Kidney (tissue), 14 donors: ENCODE measurements around the gene NCOA1. TPM values are rescaled to one million over a fixed set of nuclear protein-coding genes. Genes with fewer than 3 reads are reported as not detected.

Source experiments
- DNase-seq, 5 donors: peaks; one replicate each; pipeline ENCODE4 v3.0.0-alpha.2; 2013 to 2020
- FAIRE-seq: peaks from 2 replicates; lab custom pipeline; 2012; peaks lifted over from hg19 to GRCh38; lab: Jason Lieb, UNC
- H3K27ac ChIP-seq, 2 donors: one replicate each; pipeline ENCODE4 v1.7.0; 2013; ENCODE audit warnings: low read depth in 2 of 2, low read length in 2 of 2, inconsistent platforms in 1 of 2
- H3K27me3 ChIP-seq: one replicate; pipeline ENCODE4 v1.7.1; 2013; ENCODE audit warnings: low read length, inconsistent platforms; ENCODE audit not compliant: control insufficient read depth, insufficient read depth
- H3K36me3 ChIP-seq, 3 donors: one replicate each; pipeline versions ENCODE4 v1.7.0 to v1.7.1; 2013; ENCODE audit warnings: low read length in 3 of 3, control low read depth in 1 of 3, inconsistent platforms in 1 of 3; ENCODE audit not compliant: insufficient read depth in 3 of 3, control insufficient read depth in 2 of 3
- H3K4me1 ChIP-seq, 3 donors: one replicate each; pipeline versions ENCODE4 v1.7.0 to v1.7.1; 2013; ENCODE audit warnings: low read length in 3 of 3, inconsistent platforms in 1 of 3, low read depth in 1 of 3; ENCODE audit not compliant: control insufficient read depth in 2 of 3, insufficient read depth in 2 of 3
- H3K4me3 ChIP-seq, 3 donors: one replicate each; pipeline versions ENCODE4 v1.7.0 to v1.8.1; 2013; ENCODE audit warnings: low read length in 3 of 3, control low read depth in 1 of 3, inconsistent platforms in 1 of 3
- H3K9ac ChIP-seq, 3 donors: one replicate each; pipeline versions ENCODE4 v1.7.0 to v1.7.1; 2013; ENCODE audit warnings: low read length in 3 of 3, control low read depth in 1 of 3, inconsistent platforms in 1 of 3
- H3K9me3 ChIP-seq, 3 donors: one replicate each; pipeline versions ENCODE4 v1.7.0 to v1.7.1; 2013; ENCODE audit warnings: low read length in 3 of 3, control low read depth in 1 of 3, inconsistent platforms in 1 of 3; ENCODE audit not compliant: control insufficient read depth in 2 of 3, insufficient read depth in 1 of 3
- CTCF ChIP-seq: IDR thresholded peaks from 3 replicates; pipeline ENCODE4 v1.5.1; 2012; ENCODE audit warnings: mild to moderate bottlenecking, moderate library complexity, borderline replicate concordance; ENCODE audit not compliant: insufficient read depth; ENCODE audit errors: extremely low read depth
- intact Hi-C: fragments of 100-400 bp; cut with DNase I; formaldehyde crosslinking; loops from one replicate; pipeline ENCODE4 v1.11.1; 2022
- polyA plus RNA-seq: library from polyadenylated mRNA; stranded (reverse); fragments of 350-450 nt; fragmentation: Illumina TruSeq; extraction: RNeasy Lipid Tissue Mini Kit (QIAGEN cat#74804); gene quantifications from one replicate; pipeline ENCODE4 v1.2.3, GENCODE V29; 2014; ENCODE audit warnings: low read depth, low replicate concordance; ENCODE audit not compliant: insufficient read depth
- total RNA-seq: library from RNA; stranded (reverse); fragmentation: NEBNext Ultra II Directional; extraction: Animal tissue kit (Norgen Biotek cat#: 25700); gene quantifications from one replicate; pipeline ENCODE4 v1.2.1, GENCODE V29; 2021
- donor health status: control.
- donor health status: control.
- donor health status: control.
- donor health status: control.
- donor health status: control.
- donor health status: DM: yes; HTN: yes; CAD: no.
- donor health status: Normal renal cell carcinoma (clear cell type).

NCOA1 gene
- total and polyA plus RNA-seq, 2 donors from 2014 or later: 11.6 to 41.5 TPM

DNA sequence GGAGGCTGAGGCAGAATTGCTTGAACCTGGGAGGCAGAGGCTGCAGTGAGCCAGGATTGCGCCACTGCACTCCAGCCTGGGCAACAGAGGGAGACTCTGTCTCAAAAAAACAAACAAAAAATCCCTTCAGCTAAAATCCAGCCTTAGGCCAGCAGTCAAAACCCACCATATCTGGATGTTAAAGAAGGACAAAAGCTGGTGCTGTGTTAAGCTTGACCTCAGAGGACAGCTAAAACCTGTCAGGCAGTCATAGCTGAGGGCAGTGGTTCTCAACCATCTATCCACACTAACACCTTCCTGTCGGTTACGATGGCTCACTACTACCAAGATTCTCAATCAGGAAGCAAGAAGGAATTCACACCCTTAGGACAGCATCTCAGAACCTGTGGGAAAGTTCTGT lies 292.6 kb downstream of the NCOA1 start:
- Histone ChIP-seq H3K36me3 (no peaks in the 10 kb centered on the region), H3K27me3 (no peaks in the 10 kb centered on the region), H3K9ac (no peak overlapping the region), H3K9me3 (no peaks in the 10 kb centered on the region), H3K4me1 (peaks cover 0 to 4% (median 0%) of the 10 kb centered on the region in 3 donors), H3K4me3 (no peak overlapping the region), H3K27ac (no peak overlapping the region)
- TF ChIP-seq CTCF: no peak
- FAIRE-seq: no peak
- DNase-seq: no peak
- intact Hi-C loops: no loop called here

DNA sequence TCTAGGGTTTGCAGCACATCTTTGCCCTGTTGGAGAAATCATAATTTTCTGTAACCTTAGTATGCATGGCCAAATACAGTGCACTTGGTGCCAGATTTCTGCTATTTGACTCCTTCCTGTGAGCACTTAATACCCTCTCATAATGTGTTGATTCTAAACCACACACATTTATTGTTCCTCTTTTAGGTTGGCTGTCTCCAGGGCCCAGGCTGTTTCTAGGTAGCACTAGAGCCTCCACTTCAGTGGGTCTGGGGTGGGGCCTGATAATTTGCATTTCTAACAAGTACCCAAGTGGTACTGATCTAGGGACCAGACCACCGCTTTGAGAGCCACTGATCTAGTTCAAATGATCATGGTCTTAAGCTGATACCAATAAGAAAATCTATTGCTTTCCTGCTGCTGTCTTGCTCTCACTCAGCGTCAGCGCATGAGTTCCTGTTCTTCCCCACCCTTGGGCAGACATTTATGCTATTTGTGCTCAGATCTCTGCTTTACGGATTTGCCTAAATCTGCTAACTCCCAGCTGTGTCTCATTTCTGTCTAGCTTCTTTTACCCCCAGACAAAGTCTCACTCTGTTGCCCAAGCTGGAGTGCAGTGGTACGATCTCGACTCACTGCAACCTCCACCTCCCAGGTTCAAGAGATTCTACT lies 294.7 kb downstream of the NCOA1 start:
- H3K27ac ChIP-seq: no peak overlapping the region
- peaks cover 0 to 3% (median 3%) of the 10 kb centered on the region in 3 donors for H3K36me3 ChIP-seq
- H3K4me3 ChIP-seq: no peak overlapping the region
- H3K9ac ChIP-seq: no peak overlapping the region
- no peak for DNase-seq
- H3K9me3 ChIP-seq: no peaks in the 10 kb centered on the region
- intact Hi-C loops: no loop called here
- no peaks in the 10 kb centered on the region for H3K4me1 ChIP-seq
- FAIRE-seq: no peak
- TF ChIP-seq CTCF: no peak
- no peaks in the 10 kb centered on the region for H3K27me3 ChIP-seq

DNA sequence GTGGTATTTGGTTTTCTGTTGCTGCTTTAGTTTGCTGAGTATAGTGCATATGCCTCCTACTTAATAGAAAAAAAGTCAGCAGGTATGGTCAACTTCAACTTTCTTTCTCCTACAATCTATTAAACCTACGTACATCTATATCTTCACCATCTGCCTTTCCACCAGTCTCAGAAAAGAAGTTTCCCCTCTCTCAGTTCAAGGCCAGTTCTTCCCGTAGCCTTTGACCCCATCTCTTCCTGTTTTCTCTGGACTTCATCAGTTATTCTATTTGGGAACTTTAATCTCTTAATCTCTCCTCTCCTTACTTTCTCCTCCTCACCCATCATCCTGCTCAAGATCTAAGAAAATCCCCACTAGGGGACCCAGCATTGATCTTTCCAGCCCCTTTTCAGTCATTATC lies 296.5 kb downstream of the NCOA1 start:
- H3K36me3 ChIP-seq: peaks cover 0 to 3% (median 3%) of the 10 kb centered on the region in 3 donors
- H3K4me1 ChIP-seq: peaks cover 0 to 2% (median 0%) of the 10 kb centered on the region in 3 donors
- no peak for TF ChIP-seq CTCF
- FAIRE-seq (no peak), DNase-seq (no peak)
- no peak overlapping the region for H3K9ac ChIP-seq
- no peak overlapping the region for H3K4me3 ChIP-seq
- no peaks in the 10 kb centered on the region for H3K27me3 ChIP-seq
- no peak overlapping the region for H3K27ac ChIP-seq
- H3K9me3 ChIP-seq: no peaks in the 10 kb centered on the region
- intact Hi-C loops: no loop called here
